HEK293 (cell line): ENCODE data around the gene ELFN1.

Experiments
- CTCF ChIA-PET: fragments of 350-600 bp; formaldehyde crosslinking; extraction: SDS; loops from one replicate; lab custom pipeline; 2021; ENCODE audit warnings: antibody characterized with exemption; lab: Yijun Ruan, JAX
- POLR2A ChIA-PET: fragments of 300-600 bp; formaldehyde crosslinking; extraction: SDS; loops from one replicate; lab custom pipeline; 2020; ENCODE audit warnings: antibody characterized with exemption, inconsistent platforms; lab: Yijun Ruan, JAX
- H3K27ac ChIP-seq: fragments of 200-500 bp; sonication (Bioruptor generic); 2 replicates; pipeline ENCODE4 v1.5.1; 2014; ENCODE audit warnings: low read depth, low read length, control low read depth, inconsistent platforms; ENCODE audit errors: extremely low read depth
- H3K36me3 ChIP-seq, 2 experiments: fragments of 200-500 bp in 1 of 2; sonication (Bioruptor generic) in 1 of 2; 1 replicate in 1 of 2; 2 replicates in 1 of 2; pipeline ENCODE4 v1.5.1; 2014 to 2017; ENCODE audit warnings: inconsistent platforms in 2 of 2, low read length in 2 of 2; ENCODE audit not compliant: control insufficient read depth in 2 of 2, insufficient read depth in 1 of 2
- H3K4me1 ChIP-seq: fragments of 200-500 bp; sonication (Bioruptor generic); 2 replicates; pipeline ENCODE4 v1.5.1; 2014; ENCODE audit warnings: mild to moderate bottlenecking, low read length, inconsistent platforms; ENCODE audit not compliant: control insufficient read depth, insufficient read depth
- H3K4me3 ChIP-seq: 2 replicates; pipeline ENCODE4 v1.5.1; 2011; ENCODE audit warnings: low read depth, mild to moderate bottlenecking, control low read depth, low read length, moderate library complexity
- H3K9me3 ChIP-seq: fragments of 200-500 bp; sonication (Bioruptor generic); 2 replicates; pipeline ENCODE4 v1.5.1; 2014; ENCODE audit warnings: low read depth, low read length, inconsistent platforms; ENCODE audit not compliant: control insufficient read depth, insufficient read depth
- PATZ1 ChIP-seq: fragments of 450-650 bp; formaldehyde crosslinking; IDR thresholded peaks from 2 replicates; pipeline ENCODE4 v1.5.1; 2016; ENCODE audit warnings: missing biosample characterization, missing genetic modification characterization
- TRIM28 ChIP-seq: IDR thresholded peaks from 2 replicates; pipeline ENCODE4 v1.6.1; 2011; ENCODE audit warnings: low read length, control low read depth, borderline replicate concordance
- ZFP3 ChIP-seq: fragments of 450-650 bp; formaldehyde crosslinking; IDR thresholded peaks from 2 replicates; pipeline ENCODE4 v1.5.1; 2016; ENCODE audit warnings: low read depth, missing biosample characterization, missing genetic modification characterization
- ZNF10 ChIP-seq: fragments of 450-650 bp; formaldehyde crosslinking; IDR thresholded peaks from 2 replicates; pipeline ENCODE4 v1.5.1; 2017; ENCODE audit warnings: missing biosample characterization, missing genetic modification characterization
- ZNF202 ChIP-seq: fragments of 450-650 bp; formaldehyde crosslinking; IDR thresholded peaks from 2 replicates; pipeline ENCODE4 v1.5.1; 2016; ENCODE audit warnings: missing biosample characterization, missing genetic modification characterization, borderline replicate concordance
- ZNF645 ChIP-seq: fragments of 450-650 bp; formaldehyde crosslinking; IDR thresholded peaks from 2 replicates; pipeline ENCODE4; 2016; ENCODE audit warnings: missing biosample characterization, missing genetic modification characterization
- ZNF654 ChIP-seq: fragments of 450-650 bp; formaldehyde crosslinking; IDR thresholded peaks from 2 replicates; pipeline ENCODE4 v1.5.1; 2016; ENCODE audit warnings: low read depth, missing biosample characterization, missing genetic modification characterization
- ZNF670 ChIP-seq: fragments of 450-650 bp; formaldehyde crosslinking; IDR thresholded peaks from 2 replicates; pipeline ENCODE4 v1.5.1; 2016; ENCODE audit warnings: missing biosample characterization, missing genetic modification characterization, low read depth
- ZNF837 ChIP-seq: fragments of 450-650 bp; formaldehyde crosslinking; IDR thresholded peaks from 2 replicates; pipeline ENCODE4 v1.5.1; 2016; ENCODE audit warnings: missing biosample characterization, missing genetic modification characterization
- TF ChIP-seq, protein P1 (sequence below): fragments of 450-650 bp; formaldehyde crosslinking; IDR thresholded peaks from 2 replicates; pipeline ENCODE4 v1.5.1; 2016; ENCODE audit warnings: missing biosample characterization, missing genetic modification characterization
- TF ChIP-seq, protein P2 (sequence below): fragments of 450-650 bp; formaldehyde crosslinking; IDR thresholded peaks from 2 replicates; pipeline ENCODE4 v1.5.1; 2016; ENCODE audit warnings: missing biosample characterization, missing genetic modification characterization
- TF ChIP-seq, protein P3 (sequence below): fragments of 450-650 bp; formaldehyde crosslinking; IDR thresholded peaks from 2 replicates; pipeline ENCODE4 v1.5.1; 2016; ENCODE audit warnings: missing biosample characterization, missing genetic modification characterization
- TF ChIP-seq, protein P4 (sequence below): fragments of 450-650 bp; formaldehyde crosslinking; conservative IDR thresholded peaks from 2 replicates; pipeline ENCODE4 v1.5.1; 2016; ENCODE audit warnings: low read depth, missing biosample characterization, missing genetic modification characterization

Gene ELFN1

GRCh38 chr7:1622441-1622840 lies 47.6 kb upstream of the ELFN1 start:
- TF ChIP-seq ZNF654 (tag by site-specific recombination) (no peak), ZFP3 (no peak), ZNF202 (tag by site-specific recombination) (no peak), TRIM28 (no peak), PATZ1 (tag by site-specific recombination) (no peak), ZNF645 (tag by site-specific recombination) (no peak), ZNF670 (tag by site-specific recombination) (no peak)
- TF ChIP-seq, protein P1, sequence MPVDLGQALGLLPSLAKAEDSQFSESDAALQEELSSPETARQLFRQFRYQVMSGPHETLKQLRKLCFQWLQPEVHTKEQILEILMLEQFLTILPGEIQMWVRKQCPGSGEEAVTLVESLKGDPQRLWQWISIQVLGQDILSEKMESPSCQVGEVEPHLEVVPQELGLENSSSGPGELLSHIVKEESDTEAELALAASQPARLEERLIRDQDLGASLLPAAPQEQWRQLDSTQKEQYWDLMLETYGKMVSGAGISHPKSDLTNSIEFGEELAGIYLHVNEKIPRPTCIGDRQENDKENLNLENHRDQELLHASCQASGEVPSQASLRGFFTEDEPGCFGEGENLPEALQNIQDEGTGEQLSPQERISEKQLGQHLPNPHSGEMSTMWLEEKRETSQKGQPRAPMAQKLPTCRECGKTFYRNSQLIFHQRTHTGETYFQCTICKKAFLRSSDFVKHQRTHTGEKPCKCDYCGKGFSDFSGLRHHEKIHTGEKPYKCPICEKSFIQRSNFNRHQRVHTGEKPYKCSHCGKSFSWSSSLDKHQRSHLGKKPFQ (tag by site-specific recombination) = no peak
- TF ChIP-seq, protein P2, sequence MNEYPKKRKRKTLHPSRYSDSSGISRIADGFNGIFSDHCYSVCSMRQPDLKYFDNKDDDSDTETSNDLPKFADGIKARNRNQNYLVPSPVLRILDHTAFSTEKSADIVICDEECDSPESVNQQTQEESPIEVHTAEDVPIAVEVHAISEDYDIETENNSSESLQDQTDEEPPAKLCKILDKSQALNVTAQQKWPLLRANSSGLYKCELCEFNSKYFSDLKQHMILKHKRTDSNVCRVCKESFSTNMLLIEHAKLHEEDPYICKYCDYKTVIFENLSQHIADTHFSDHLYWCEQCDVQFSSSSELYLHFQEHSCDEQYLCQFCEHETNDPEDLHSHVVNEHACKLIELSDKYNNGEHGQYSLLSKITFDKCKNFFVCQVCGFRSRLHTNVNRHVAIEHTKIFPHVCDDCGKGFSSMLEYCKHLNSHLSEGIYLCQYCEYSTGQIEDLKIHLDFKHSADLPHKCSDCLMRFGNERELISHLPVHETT = no peak
- TF ChIP-seq, protein P3, sequence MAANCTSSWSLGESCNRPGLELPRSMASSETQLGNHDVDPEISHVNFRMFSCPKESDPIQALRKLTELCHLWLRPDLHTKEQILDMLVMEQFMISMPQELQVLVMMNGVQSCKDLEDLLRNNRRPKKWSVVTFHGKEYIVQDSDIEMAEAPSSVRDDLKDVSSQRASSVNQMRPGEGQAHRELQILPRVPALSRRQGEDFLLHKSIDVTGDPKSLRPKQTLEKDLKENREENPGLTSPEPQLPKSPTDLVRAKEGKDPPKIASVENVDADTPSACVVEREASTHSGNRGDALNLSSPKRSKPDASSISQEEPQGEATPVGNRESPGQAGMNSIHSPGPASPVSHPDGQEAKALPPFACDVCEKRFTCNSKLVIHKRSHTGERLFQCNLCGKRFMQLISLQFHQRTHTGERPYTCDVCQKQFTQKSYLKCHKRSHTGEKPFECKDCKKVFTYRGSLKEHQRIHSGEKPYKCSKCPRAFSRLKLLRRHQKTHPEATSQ (tag by site-specific recombination) = no peak
- TF ChIP-seq, protein P4, sequence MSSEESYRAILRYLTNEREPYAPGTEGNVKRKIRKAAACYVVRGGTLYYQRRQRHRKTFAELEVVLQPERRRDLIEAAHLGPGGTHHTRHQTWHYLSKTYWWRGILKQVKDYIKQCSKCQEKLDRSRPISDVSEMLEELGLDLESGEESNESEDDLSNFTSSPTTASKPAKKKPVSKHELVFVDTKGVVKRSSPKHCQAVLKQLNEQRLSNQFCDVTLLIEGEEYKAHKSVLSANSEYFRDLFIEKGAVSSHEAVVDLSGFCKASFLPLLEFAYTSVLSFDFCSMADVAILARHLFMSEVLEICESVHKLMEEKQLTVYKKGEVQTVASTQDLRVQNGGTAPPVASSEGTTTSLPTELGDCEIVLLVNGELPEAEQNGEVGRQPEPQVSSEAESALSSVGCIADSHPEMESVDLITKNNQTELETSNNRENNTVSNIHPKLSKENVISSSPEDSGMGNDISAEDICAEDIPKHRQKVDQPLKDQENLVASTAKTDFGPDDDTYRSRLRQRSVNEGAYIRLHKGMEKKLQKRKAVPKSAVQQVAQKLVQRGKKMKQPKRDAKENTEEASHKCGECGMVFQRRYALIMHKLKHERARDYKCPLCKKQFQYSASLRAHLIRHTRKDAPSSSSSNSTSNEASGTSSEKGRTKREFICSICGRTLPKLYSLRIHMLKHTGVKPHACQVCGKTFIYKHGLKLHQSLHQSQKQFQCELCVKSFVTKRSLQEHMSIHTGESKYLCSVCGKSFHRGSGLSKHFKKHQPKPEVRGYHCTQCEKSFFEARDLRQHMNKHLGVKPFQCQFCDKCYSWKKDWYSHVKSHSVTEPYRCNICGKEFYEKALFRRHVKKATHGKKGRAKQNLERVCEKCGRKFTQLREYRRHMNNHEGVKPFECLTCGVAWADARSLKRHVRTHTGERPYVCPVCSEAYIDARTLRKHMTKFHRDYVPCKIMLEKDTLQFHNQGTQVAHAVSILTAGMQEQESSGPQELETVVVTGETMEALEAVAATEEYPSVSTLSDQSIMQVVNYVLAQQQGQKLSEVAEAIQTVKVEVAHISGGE (tag by site-specific recombination) = no peak
- Histone ChIP-seq H3K9me3 (no peaks in the 10 kb centered on the region), H3K4me3 (no peak overlapping the region), H3K36me3 (no peaks in the 10 kb centered on the region), H3K27ac (no peak overlapping the region), H3K4me1 (no peaks in the 10 kb centered on the region)
- ChIA-PET POLR2A (no interaction called here), CTCF (no interaction called here)

- Histone ChIP-seq H3K9me3 (no peaks in the 10 kb centered on the region), H3K4me1 (no peaks in the 10 kb centered on the region), H3K4me3 (no peak overlapping the region), H3K36me3 (no peaks in the 10 kb centered on the region), H3K27ac (no peak overlapping the region)
- CTCF ChIA-PET = interaction anchor here (0.6 to 1.1 kb wide), 2 partner anchors 13 to 1085 kb away, joined by 3 read pairs; no protein-coding TSS in a partner anchor
- TF ChIP-seq ZNF10 (no peak), ZNF837 (tag by site-specific recombination) (no peak)
- POLR2A ChIA-PET = no interaction called here
Observed at GRCh38 chr7:1623810-1624209, 46.3 kb upstream of the ELFN1 start.
